ENCODE results near the gene PCDHGA2.
A peak's percentile ranks its signal among the peaks of the same experiment; 100 is the strongest.

- TF ChIP-seq, protein P1, sequence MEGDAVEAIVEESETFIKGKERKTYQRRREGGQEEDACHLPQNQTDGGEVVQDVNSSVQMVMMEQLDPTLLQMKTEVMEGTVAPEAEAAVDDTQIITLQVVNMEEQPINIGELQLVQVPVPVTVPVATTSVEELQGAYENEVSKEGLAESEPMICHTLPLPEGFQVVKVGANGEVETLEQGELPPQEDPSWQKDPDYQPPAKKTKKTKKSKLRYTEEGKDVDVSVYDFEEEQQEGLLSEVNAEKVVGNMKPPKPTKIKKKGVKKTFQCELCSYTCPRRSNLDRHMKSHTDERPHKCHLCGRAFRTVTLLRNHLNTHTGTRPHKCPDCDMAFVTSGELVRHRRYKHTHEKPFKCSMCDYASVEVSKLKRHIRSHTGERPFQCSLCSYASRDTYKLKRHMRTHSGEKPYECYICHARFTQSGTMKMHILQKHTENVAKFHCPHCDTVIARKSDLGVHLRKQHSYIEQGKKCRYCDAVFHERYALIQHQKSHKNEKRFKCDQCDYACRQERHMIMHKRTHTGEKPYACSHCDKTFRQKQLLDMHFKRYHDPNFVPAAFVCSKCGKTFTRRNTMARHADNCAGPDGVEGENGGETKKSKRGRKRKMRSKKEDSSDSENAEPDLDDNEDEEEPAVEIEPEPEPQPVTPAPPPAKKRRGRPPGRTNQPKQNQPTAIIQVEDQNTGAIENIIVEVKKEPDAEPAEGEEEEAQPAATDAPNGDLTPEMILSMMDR (conservative IDR thresholded peaks at IDR 0.05 in 1 of 2, IDR thresholded peaks at IDR 0.05 in 1 of 2; ENCODE audit: low read depth in 1 of 2, low read length in 2 of 2): peak in 1 of 2 donors; percentile 13
- no peak for TF ChIP-seq EZH2 (IDR thresholded peaks at IDR 0.05; ENCODE audit: low read length, missing control alignments)
Measured at GRCh38 chr5:141392429-141393198, 54.1 kb downstream of the PCDHGA2 start, which contains the start of gene PCDHGA8.
